Stimulated activated CD4-positive, alpha-beta T cell treated with anti-CD3 and anti-CD28 coated beads, Interleukin-1b, Interleukin-23, amount 100 ng/mL, for 1 hour (primary cell): ENCODE results near the gene SUGCT.

Source experiments
- DNase-seq, 2 donors: peaks; one replicate each; pipeline ENCODE4 v3.0.0-alpha.2; 2020; ENCODE audit warnings: low read depth in 2 of 2

SUGCT gene

GRCh38 chr7:40773656-40774055 is 638.9 kb downstream of the SUGCT start:
- DNase-seq = no peak

- DNase-seq = no peak
Measured at GRCh38 chr7:40775877-40776276, 641.1 kb downstream of the SUGCT start.

GRCh38 chr7:40777730-40778312 is 643.0 kb downstream of the SUGCT start:
- no peak for DNase-seq

GRCh38 chr7:40780460-40780859 is 645.7 kb downstream of the SUGCT start:
- no peak for DNase-seq

- no peak for DNase-seq
Measured at GRCh38 chr7:40782836-40783235, 648.0 kb downstream of the SUGCT start.

GRCh38 chr7:40784176-40784575 is 649.4 kb downstream of the SUGCT start:
- DNase-seq = no peak

- no peak for DNase-seq
Measured at GRCh38 chr7:40786909-40787308, 652.1 kb downstream of the SUGCT start.

GRCh38 chr7:40793132-40793531 is 658.3 kb downstream of the SUGCT start:
- DNase-seq = no peak

- DNase-seq = no peak
Measured at GRCh38 chr7:40795607-40796006, 660.8 kb downstream of the SUGCT start.

GRCh38 chr7:40796723-40797122 is 661.9 kb downstream of the SUGCT start:
- DNase-seq = no peak

- DNase-seq = no peak
Measured at GRCh38 chr7:40798613-40799012, 663.8 kb downstream of the SUGCT start.

GRCh38 chr7:40799493-40800403 is 664.9 kb downstream of the SUGCT start:
- no peak for DNase-seq

GRCh38 chr7:40800771-40801170 is 666.0 kb downstream of the SUGCT start:
- no peak for DNase-seq

- DNase-seq = no peak
Measured at GRCh38 chr7:40802497-40802896, 667.7 kb downstream of the SUGCT start.

GRCh38 chr7:40804477-40805215 is 669.8 kb downstream of the SUGCT start:
- no peak for DNase-seq

GRCh38 chr7:40805361-40805760 is 670.6 kb downstream of the SUGCT start:
- DNase-seq = no peak

GRCh38 chr7:40808378-40808942 is 673.7 kb downstream of the SUGCT start:
- no peak for DNase-seq

- DNase-seq = no peak
Measured at GRCh38 chr7:40810274-40810673, 675.5 kb downstream of the SUGCT start.

GRCh38 chr7:40811666-40812065 is 676.9 kb downstream of the SUGCT start:
- DNase-seq = no peak

GRCh38 chr7:40815022-40815421 is 680.2 kb downstream of the SUGCT start:
- DNase-seq = no peak

GRCh38 chr7:40815512-40815911 is 680.7 kb downstream of the SUGCT start:
- no peak for DNase-seq

GRCh38 chr7:40822861-40823260 is 688.1 kb downstream of the SUGCT start:
- no peak for DNase-seq
